ENCODE data around the gene KRT82.

GRCh38 chr12:52401926-52402325 lies 4.2 kb downstream of the KRT82 start:
- no peak for TF ChIP-seq CTCF (IDR thresholded peaks at IDR 0.05)
- TF ChIP-seq POLR2A (IDR thresholded peaks at IDR 0.05), result no peak

Data from thyroid gland (tissue), 4 donors.